Activated CD4-positive, alpha-beta T cell treated with anti-CD3 and anti-CD28 coated beads for 1 hour (primary cell): ENCODE data around the gene ITGA11.

Experiments
- DNase-seq: peaks from one replicate; pipeline ENCODE4 v3.0.0-alpha.2; 2020

The ITGA11 gene

DNA sequence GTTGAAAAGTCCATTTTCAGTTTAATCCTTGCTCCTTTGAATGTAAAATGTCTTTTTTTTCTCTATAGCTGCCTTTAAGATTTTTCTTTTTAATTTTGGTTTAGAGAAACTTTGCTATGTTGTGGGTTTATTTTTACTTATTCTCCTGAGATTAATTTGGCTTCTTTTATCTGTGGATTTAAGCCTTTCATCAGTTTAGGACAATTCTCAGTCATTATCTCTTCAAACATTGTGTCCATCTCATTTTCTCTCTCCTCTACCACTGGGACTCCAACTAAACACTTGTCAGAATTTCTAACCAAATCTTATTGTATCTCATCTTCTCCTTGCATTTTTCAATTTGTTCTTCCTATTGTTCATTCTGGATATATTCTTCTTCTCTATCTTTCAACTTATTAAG lies 12.4 kb upstream of the ITGA11 start:
- DNase-seq = no peak

GRCh38 chr15:68442903-68443302 lies 10.9 kb upstream of the ITGA11 start:
- DNase-seq = no peak

DNA sequence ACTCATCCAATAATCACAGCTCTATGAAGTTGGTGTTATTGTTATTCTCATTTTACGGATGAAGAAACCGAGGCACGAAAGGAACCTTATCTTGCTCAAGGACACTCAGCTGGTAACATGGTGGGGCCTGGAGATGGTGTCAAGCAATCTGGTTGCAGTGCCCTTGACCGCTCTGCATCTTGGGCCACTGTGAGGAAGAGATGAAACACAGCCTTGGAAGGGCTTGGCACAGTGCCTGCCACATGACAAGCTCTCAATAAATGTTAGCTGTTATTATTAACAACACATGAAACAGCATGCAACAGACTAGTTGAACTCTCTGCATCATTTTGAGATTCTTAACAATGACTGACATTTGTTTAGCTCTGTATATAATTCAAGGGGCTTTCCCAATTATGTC lies 10.1 kb upstream of the ITGA11 start:
- DNase-seq = no peak

GRCh38 chr15:68441045-68441743 lies 9.2 kb upstream of the ITGA11 start:
- no peak for DNase-seq

DNA sequence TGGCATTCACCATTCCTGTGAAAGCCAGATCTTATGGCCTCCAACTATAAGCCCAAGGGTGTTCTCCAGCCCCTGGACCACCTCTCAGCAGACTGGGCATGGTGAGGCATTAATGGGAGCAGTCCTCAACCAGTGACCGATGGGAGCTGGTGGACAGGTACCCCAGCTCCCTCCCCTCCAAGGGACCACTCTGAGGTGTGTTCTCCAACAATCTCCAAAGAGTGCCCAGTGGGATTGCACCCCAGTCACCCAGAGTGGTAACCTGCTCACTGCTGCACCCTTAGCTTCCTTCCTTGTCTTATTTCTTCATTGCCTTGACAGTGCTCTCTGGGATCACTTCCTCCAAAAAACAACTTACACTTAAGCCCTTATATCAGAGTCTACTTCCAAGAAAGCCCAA lies 8.2 kb upstream of the ITGA11 start:
- no peak for DNase-seq

GRCh38 chr15:68439506-68439905 lies 7.5 kb upstream of the ITGA11 start:
- no peak for DNase-seq

DNA sequence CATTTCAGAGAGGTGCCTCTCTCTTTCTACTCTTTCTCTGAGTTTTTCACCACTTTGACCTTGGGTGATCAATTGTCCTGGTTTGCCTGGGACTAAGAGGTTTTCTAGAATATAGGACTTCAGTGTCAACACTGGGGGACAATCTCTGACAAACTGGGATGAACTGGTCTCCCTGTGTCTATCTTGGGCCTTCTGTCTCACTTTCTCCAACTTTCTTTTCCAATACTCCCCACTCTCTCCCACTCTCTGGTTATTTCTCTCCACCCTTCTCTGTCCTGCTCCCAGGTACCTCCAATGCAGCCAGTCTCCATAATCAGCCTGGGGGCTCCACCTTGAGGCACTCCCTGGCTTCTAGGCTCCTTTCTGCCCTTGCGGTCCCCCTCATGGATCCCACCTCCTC lies 4.7 kb upstream of the ITGA11 start:
- DNase-seq = no peak

DNA sequence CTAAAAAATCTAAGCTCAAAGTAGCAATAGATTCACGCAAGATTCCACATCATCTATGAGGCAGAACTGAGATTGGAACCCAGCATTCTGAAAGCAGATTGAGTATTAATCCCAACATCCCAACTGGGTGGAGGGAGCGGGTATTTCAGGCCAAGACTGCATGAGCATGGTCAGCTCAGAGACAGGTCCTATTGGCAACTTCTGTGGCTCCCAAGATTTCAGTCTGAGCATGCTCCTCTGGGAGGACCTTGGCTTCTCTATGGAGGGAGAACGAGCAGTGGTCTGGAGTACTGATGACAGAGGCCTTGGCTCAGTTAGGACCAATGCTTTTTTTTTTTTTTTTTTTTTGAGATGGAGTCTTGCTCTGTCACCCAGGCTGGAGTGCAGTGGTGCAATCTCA lies 4.0 kb upstream of the ITGA11 start:
- DNase-seq = no peak

DNA sequence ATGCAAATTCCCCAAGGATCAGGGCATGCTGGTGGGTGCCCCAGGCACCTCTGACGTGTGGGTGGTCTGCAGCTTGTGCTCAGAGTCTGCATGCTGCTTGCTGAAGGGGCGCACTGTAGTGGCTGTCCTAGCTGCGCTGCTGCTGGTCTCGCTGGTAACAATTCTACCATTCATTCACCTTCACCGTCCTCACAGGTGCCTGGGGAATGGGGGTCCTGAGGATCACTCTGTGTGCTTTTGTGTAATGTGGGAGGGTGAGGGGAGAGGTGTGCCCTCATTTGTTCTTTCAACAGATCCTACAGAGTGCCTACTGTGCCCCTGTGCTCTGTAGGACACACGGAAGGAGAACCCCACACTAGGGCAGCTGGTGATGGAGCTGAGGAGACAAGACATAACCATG lies 2.1 kb upstream of the ITGA11 start:
- DNase-seq = no peak

DNA sequence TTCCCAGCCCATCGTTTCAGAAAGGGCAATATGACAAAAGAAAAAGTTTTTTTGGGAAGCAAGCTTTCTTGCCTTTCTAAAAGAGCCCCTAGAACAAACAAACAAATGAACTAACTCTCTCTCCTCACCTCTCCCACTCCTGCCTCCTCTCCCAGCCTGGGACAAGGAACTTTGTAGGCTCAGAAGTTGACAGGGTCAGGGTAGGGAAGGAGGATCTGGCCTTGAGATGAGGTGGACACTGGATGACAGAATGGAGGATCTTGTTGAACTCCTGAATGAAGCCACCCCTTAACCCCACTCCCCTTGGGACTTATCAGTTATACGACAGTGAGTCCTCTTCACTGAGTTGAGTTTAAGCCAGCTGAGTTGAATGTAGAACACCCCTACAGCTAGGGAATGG lies 1.6 kb upstream of the ITGA11 start:
- no peak for DNase-seq

GRCh38 chr15:68432441-68433064 lies 590 bp upstream of the ITGA11 start:
- DNase-seq = no peak

DNA sequence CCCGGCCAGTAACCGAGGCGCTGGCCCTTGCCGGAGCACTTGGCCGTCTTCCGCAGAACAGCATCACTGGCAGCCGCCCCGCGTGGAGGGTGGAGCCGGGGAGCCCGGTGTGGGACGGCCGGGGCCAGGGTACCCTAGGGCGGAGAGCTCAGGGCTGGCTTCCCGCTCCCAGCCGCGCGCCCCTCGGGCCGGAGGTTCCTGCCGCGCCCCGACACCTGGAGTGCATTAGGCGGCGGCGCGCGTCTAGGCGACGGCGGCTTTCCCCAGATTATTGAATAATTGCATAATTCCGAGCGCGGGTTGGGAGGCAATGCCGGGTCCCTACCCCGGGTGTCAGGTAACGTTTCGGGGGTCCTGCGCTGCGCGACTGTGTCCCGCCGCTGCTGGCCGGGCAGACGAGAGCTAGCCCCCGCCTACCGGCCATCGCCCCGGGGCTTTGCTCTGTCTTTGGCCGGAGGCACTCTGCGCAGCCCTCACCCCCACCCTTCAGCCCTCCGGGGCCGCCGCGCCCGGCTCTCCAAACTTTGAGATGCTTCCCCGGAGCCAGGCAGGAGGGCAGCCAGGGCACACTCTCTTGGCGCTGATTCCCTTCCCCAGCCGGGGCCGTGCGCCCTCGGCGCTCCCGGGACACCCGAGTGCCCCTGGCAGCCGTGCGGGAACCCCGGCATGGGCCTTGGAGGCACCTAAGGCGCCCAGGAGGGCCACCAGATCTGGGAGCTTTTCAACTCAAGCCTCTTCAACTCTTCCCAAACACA lies 749 bp downstream of the ITGA11 start:
- DNase-seq = no peak

GRCh38 chr15:68430471-68431036 lies 1.4 kb downstream of the ITGA11 start:
- DNase-seq = no peak

DNA sequence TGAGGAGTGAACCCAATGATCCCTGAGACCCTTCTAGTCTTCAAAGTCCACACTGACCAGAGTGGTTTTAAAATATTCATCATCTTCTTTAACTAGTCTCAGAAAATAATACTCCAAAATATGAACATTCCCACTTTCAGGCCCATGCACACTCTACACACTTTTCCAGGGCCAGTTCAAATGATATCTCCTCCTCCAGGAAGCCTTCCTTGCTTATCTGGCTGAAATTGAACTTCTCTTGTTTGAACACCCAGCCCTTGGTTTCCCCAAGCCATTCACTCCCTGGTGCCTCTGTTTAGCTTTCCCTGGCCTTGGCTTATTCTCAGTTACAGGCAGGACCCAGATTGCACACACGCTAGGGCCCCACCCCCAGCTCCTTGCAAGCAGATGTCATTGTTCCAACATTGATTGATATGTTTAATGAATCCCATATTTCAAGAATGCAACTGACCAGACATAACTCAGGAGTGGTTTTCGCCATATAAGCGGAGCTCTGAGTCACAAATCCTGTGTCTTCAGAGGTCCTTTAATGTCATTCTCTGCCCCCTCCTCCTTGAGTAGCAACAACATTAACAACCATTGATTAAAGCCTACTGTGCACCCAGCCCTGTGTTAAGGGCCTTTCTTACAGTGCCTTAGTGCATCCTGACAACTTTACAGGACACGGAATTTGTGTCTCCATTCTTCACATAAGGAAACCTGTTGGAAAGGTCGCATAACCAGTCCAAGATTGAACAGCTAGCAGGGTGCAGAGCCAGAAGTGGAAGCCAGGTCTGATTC lies 2.1 kb downstream of the ITGA11 start:
- DNase-seq = no peak

DNA sequence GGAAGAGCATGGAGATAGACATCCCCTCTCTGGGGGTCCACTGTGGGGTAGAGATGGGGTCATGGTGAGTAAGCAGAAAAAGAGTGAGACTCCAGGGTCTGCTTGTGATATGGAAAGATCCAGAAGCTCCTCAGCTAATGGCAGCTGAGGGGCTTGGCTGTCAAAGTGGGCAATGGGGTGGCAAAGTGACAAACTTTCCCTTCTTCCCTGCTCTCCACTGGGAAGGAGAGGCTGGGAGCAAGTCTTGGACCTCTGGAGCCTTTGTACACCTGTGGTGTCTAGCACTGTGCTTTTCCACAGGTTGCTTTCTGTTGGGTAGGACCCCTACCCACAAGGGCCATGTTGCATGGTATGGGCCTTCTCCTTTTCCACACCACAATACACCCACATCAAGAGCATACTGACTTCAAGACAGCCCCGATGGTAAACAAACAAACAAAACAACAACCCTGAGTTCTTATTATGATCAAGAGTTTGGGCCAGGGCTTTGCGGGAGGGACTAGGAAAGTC lies 3.5 kb downstream of the ITGA11 start:
- DNase-seq = no peak

DNA sequence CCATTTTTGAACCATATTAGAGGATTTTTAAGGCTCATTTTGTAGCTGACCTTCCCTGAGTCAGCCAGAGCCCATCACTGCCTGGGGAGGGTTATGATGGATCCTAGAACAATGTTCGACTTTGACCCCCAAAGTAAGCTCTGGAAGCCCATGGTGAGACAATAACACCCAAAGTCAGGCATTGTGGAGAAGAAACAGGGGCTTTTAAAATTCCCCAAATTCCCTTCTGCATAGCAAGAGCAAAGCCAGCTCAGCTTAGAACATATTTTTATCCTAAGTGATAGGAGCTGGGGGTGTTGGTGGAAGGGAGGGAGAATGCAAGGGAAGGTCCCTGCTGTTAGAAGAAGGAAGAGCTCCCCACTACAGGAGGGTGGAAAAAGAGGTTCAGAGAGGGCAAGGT lies 4.0 kb downstream of the ITGA11 start:
- no peak for DNase-seq

- DNase-seq = no peak
Measured at GRCh38 chr15:68427366-68427765, 4.6 kb downstream of the ITGA11 start.

DNA sequence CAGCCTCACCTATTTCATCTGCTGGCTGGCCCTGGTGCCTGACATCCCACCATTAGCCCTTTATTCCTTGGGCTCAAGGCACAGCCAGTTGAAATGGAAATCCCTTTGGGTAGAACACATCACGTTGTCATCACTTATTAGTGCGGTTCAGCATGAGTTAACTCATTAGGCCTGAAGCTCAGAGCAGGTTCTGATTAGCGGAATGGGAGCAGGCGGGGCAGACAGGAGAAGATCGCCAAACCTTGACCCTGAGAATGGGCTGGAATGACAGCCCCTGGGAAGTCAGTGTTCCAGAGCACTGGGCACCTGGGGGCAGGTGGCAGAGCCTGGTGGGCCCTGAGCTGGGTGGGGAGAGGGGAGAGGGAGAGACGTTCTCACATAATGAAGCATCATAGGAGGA lies 5.8 kb downstream of the ITGA11 start:
- DNase-seq = no peak

GRCh38 chr15:68425428-68426060 lies 6.4 kb downstream of the ITGA11 start:
- DNase-seq = no peak

GRCh38 chr15:68424754-68425390 lies 7.1 kb downstream of the ITGA11 start:
- DNase-seq = no peak

DNA sequence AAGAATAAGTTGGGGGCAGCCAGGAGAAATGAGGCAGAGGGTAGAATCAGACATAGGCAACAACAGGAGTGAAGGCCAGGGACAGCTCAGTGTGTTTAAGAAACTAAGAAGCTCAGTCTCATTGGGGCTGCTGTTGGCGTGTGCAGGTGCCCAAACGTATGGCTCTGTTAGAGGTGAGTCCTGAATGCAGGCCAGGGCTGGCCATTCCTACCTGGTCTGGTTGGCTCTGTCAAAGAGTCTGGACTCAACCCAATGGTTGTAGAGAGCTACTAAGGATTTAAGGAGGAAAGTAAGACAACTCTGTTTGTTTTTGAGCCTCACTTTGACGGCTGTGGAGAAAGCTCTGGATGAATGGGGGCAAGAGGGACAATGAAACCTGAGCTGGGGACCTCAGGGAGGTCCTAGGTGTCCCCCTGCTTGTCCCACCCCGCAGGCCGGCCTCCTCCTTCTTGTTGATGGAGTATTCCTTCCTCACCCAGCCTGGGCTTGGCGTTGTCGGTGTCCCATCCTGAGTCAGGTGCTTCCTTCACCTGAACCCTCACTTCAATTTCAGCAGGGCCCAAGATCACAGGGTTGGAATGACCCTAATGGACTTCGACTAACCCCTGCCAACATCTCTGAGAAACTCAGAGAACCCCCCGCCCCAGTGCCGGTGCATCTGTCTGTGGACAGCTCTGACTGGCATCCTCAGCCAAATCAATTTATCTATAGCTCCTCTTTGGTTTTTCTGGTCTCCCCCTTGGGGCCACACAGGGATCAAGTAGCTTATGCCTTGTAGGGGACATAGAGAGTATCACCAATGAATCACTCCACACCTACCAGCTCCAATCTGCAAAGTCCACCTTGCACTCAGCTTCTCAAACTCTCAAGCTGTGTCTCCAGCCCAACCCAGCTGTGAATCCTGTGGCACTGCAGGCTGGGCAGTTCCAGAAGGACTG lies 8.3 kb downstream of the ITGA11 start:
- DNase-seq = no peak
